GM12873 (cell line): Measurements from ENCODE around the gene HDAC9.

Source experiments
- TF ChIP-seq, protein P1 (sequence below): IDR thresholded peaks from 2 replicates; pipeline ENCODE4 v1.5.1; 2012; ENCODE audit warnings: low read depth, mild to moderate bottlenecking, moderate library complexity, low read length, control low read depth; ENCODE audit not compliant: insufficient read depth; ENCODE audit errors: missing control alignments

Gene HDAC9

GRCh38 chr7:18495412-18496340 lies at the start of gene HDAC9:
TSS of gene HDAC9 (plus strand) at chr7:18495749. CDS start at chr7:18496303, 554 bp downstream.
- TF ChIP-seq, protein P1, sequence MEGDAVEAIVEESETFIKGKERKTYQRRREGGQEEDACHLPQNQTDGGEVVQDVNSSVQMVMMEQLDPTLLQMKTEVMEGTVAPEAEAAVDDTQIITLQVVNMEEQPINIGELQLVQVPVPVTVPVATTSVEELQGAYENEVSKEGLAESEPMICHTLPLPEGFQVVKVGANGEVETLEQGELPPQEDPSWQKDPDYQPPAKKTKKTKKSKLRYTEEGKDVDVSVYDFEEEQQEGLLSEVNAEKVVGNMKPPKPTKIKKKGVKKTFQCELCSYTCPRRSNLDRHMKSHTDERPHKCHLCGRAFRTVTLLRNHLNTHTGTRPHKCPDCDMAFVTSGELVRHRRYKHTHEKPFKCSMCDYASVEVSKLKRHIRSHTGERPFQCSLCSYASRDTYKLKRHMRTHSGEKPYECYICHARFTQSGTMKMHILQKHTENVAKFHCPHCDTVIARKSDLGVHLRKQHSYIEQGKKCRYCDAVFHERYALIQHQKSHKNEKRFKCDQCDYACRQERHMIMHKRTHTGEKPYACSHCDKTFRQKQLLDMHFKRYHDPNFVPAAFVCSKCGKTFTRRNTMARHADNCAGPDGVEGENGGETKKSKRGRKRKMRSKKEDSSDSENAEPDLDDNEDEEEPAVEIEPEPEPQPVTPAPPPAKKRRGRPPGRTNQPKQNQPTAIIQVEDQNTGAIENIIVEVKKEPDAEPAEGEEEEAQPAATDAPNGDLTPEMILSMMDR = no peak

DNA sequence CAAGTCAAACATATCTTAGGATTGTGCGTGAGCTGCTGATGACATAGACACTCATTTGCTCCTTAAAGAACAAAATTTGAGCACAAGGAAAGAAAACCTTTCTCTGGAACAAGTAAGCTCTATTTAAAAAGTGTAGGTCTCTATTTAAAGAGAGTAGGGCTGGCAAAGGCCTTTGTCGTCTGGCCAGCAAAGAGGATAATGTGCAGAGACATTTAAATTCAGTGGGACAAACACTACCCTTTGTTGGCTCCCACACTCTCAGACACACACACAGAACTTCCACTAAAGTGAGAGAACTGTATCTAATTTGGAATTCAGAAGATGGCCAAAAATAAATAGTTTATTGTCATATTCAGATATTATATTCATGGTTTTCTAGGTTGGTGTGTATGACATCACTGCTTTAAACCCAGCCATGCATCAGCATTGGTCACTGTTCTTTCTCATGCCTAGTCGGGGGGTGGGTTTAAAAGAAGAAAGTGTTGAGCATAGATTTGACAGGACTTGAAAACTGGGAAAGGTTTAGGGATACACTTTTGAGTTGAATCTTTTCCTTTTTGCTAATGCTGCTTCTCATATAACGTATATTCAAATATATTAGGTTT lies 49.5 kb upstream of the HDAC9 start:
- TF ChIP-seq, protein P1 = no peak

- TF ChIP-seq, protein P1 = no peak
Observed at GRCh38 chr7:18450019-18450418, 45.5 kb upstream of the HDAC9 start.

DNA sequence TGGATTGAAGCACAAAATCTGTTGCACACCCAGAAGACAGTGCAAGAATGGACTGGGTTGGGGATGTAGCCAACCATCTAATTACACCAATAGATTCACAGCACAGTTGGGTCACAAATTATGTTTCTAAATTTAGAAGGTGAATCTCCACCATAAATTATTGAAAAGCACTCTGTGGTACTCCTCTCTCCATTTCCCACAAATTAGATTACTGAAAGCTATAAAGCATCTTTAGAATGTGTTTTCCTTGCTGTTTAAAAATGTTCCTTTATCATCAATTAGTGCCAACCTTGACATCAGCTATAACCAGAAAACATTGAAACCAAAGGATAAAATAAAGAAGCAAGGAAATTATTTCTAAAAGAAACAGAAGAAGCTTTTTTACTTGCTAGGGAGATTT lies 39.9 kb upstream of the HDAC9 start:
- TF ChIP-seq, protein P1 = no peak

GRCh38 chr7:18457832-18458231 lies 37.7 kb upstream of the HDAC9 start:
- TF ChIP-seq, protein P1 = no peak

DNA sequence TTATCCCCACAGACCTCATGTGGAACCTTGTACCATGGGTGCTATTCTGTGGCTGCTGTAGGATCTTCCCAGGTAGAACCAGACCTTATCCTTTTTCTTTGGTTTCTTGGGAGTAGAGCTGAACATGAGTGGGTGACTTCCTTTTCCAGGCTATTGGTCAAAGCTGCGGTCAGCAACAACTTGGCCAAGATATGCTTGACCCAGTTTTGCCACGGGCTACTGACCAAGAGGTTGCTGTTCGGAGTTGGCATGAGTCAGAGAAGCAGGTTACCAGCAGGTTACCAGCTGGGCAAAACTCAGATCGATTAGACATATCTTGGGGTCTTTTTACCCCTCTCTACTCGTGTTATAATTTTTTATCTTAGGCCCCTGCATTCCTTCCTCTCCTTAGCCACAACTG lies 36.7 kb upstream of the HDAC9 start:
- TF ChIP-seq, protein P1 = no peak

DNA sequence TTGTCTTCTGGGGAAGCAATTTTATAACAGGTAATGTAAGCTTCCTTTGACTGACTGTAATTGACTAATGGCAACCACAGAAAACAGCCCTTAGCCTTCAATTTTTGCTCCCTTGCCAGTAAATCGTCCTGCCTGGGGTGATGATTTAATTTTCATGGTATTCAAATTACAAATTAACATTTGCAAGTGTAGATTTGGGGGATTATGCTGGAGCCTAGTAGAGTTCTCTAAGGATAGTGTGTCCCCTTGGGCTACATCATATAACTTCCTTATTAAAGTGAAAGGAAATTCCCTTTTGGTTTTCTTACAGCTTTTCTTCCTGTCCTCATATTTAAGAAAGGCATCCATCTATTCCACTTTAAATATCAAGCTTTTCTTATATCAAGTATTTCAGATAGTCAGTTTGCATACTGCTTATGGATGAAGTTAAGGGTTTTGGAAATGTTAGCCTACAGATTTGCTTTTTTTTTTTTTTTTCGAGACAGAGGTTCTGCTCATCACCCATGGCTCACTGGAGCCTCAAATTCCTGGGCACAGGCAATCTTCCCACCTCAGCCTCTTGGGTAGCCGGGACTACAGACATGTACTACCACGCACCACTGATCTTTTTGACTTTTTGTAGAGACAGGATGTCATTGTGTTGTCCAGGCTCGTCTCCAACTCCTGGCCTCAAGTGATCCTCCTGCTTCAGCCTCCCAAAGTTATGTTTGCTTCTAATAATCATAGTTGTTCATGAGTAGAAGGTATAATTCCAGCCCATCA lies 35.9 kb upstream of the HDAC9 start:
- TF ChIP-seq, protein P1 = no peak
